ENCODE data around the gene WWC2.

WWC2 gene

DNA sequence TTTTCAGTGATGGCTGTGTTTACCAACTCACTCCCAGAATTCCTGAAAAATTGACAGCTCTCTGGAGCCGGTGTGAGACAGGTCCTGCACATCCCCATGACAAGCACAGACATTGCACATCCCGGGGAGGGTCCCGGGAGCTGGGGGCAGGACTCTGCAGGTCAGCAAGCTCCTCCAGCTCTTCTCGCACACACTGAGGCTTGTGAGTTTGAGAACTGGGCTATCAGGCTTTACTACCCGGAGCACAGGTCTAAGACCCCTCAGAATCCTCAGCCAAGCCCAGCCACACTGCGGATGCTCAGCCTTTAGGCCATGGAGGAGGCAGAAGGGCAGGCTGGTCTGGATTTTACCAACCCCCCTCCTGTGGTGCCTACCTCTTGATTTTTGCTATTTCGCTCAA is 228.8 kb downstream of the WWC2 start:
- Histone ChIP-seq H3K4me3 (ENCODE audit: low read length) (no peak overlapping the region), H3K4me1 (ENCODE audit: insufficient read depth, low read length) (no peaks in the 10 kb centered on the region), H3K27me3 (ENCODE audit: insufficient read depth, low read length) (no peaks in the 10 kb centered on the region), H3K36me3 (ENCODE audit: insufficient read depth, low read depth, low read length) (no peaks in the 10 kb centered on the region), H3K9me3 (ENCODE audit: insufficient read depth, low read depth, low read length) (peaks cover 15% of the 10 kb centered on the region), H3K27ac (ENCODE audit: low read length) (no peak overlapping the region), H3K9ac (ENCODE audit: low read depth, low read length) (no peak overlapping the region)

DNA sequence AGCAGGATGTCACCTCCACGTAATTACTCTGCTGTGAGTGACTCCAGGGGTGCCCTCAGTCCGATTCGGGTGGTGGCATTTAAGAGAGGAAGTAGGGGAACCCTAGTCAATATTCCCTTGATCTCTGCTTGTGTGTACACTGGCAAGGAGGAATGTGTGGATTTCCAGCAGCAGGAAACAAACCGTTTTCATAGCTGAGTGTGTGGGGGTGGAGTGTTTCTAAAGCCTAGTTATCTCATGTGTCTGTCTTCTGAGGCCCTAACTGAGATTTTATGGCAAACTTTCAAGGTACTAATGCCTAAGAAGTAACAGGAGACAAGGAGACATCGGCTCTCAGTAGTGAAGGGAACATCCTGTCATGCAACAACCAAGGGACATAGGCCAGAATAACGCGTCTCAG is 229.8 kb downstream of the WWC2 start:
- Histone ChIP-seq H3K27ac (ENCODE audit: low read length) (no peak overlapping the region), H3K36me3 (ENCODE audit: insufficient read depth, low read depth, low read length) (no peaks in the 10 kb centered on the region), H3K27me3 (ENCODE audit: insufficient read depth, low read length) (no peaks in the 10 kb centered on the region), H3K9me3 (ENCODE audit: insufficient read depth, low read depth, low read length) (peaks cover 15% of the 10 kb centered on the region), H3K4me3 (ENCODE audit: low read length) (no peak overlapping the region), H3K4me1 (ENCODE audit: insufficient read depth, low read length) (no peaks in the 10 kb centered on the region), H3K9ac (ENCODE audit: low read depth, low read length) (no peak overlapping the region)

DNA sequence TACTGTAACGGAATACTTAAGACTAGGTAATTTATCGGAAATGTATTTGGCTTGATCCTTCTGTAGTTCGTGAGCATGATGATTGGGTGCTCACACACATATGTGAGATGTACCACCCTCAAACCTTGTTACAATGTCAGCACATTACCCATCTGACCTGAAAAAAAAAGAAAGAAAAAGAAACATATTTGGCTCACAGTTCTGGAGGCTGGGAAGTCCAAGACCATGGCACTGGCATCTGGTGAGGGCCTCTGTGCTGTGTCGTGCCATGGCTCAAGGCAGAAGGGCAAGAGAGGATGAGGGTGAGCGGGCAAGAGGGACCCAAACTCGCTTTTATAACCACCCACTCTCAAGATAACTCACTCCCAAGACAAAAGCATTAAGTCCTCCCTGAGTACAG is 230.2 kb downstream of the WWC2 start:
- Histone ChIP-seq H3K4me3 (ENCODE audit: low read length) (no peak overlapping the region), H3K9me3 (ENCODE audit: insufficient read depth, low read depth, low read length) (peaks cover 15% of the 10 kb centered on the region), H3K27me3 (ENCODE audit: insufficient read depth, low read length) (no peaks in the 10 kb centered on the region), H3K27ac (ENCODE audit: low read length) (no peak overlapping the region), H3K36me3 (ENCODE audit: insufficient read depth, low read depth, low read length) (no peaks in the 10 kb centered on the region), H3K9ac (ENCODE audit: low read depth, low read length) (no peak overlapping the region), H3K4me1 (ENCODE audit: insufficient read depth, low read length) (no peaks in the 10 kb centered on the region)

DNA sequence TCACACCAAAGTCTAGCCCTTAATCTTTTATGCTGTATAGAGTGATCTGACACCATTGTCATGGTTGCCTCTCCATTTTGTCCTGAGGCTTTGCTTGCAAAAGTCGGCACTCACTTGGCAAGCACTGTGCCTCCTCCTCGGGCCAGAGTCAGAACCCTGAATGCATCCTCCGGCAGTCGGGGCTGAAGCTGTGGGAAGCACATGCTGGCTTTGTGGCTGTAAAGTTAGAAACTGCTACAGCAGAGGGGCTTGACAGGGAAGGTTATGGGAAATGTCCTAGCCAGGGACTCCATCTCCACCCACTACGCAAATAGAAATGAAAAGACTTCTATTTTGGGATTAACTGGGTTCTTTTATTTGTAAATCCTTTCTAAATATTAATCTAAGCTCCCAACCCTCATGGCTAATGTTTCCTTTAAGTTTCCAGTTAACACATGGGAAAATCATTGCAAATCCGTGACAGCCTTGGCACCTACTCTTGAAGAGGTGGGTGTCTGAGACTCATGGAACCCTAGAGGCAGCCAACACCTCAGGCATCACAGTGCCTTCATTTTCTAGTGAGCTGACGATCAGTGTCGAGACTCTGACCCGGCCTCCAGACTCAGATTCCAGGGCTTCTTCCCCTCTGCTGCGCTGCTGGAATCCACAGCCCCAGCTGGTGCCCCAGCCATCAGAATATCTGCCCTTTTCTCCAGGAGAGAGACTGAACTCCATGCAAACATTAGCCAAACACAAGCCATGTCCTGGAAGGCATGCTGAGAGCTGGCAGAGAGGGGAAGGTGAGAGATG is 231.1 kb downstream of the WWC2 start:
- Histone ChIP-seq H3K36me3 (ENCODE audit: insufficient read depth, low read depth, low read length) (no peaks in the 10 kb centered on the region), H3K27ac (ENCODE audit: low read length) (no peak overlapping the region), H3K4me1 (ENCODE audit: insufficient read depth, low read length) (no peaks in the 10 kb centered on the region), H3K27me3 (ENCODE audit: insufficient read depth, low read length) (no peaks in the 10 kb centered on the region), H3K4me3 (ENCODE audit: low read length) (no peak overlapping the region), H3K9ac (ENCODE audit: low read depth, low read length) (no peak overlapping the region), H3K9me3 (ENCODE audit: insufficient read depth, low read depth, low read length) (peaks cover 15% of the 10 kb centered on the region)

DNA sequence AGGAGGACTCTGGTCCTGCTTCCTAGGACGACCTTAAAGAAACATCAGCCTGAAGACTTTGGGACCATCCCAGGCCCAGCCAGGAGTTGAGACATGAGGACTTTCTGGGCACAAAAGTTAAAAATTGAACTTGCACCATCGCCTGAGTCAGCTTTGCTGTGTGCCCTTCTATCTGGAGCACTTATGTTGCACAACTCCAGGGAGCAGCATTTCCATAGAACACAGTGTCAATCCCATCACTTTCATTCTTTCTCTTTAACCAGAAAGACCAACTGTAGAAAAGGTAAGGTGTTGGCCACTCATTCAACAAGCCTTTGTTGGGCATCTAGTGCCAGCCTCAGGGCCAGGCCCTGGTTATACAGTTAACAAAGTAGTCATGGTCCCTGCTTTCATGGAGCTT is 231.8 kb downstream of the WWC2 start:
- Histone ChIP-seq H3K9me3 (ENCODE audit: insufficient read depth, low read depth, low read length) (peaks cover 10% of the 10 kb centered on the region), H3K27ac (ENCODE audit: low read length) (no peak overlapping the region), H3K36me3 (ENCODE audit: insufficient read depth, low read depth, low read length) (no peaks in the 10 kb centered on the region), H3K27me3 (ENCODE audit: insufficient read depth, low read length) (no peaks in the 10 kb centered on the region), H3K9ac (ENCODE audit: low read depth, low read length) (no peak overlapping the region), H3K4me3 (ENCODE audit: low read length) (no peak overlapping the region), H3K4me1 (ENCODE audit: insufficient read depth, low read length) (no peaks in the 10 kb centered on the region)

DNA sequence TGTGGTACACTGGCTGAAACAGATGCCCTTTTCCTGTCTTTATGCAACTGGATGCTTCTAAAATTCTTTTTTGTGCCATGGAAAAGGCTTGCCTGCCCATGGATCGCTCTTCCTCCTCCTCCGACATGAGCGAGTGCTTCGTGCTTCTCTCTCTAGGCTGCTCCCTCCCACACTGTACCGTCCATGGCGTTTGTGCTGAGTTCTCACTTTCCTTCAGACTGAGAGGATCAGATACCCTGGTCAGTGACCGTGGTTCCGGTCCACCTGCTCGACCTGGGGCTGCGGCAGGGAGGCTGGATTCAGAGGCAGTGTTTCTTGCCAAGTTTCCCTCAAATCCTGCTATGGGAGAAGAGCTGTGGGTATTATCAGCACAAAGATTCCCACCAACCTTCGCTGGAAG is 233.4 kb downstream of the WWC2 start:
- no peak overlapping the region for H3K9ac ChIP-seq (ENCODE audit: low read depth, low read length)
- no peak overlapping the region for H3K4me3 ChIP-seq (ENCODE audit: low read length)
- no peaks in the 10 kb centered on the region for H3K4me1 ChIP-seq (ENCODE audit: insufficient read depth, low read length)
- H3K36me3 ChIP-seq (ENCODE audit: insufficient read depth, low read depth, low read length) = no peaks in the 10 kb centered on the region
- H3K9me3 ChIP-seq (ENCODE audit: insufficient read depth, low read depth, low read length) = no peaks in the 10 kb centered on the region
- no peaks in the 10 kb centered on the region for H3K27me3 ChIP-seq (ENCODE audit: insufficient read depth, low read length)
- no peak overlapping the region for H3K27ac ChIP-seq (ENCODE audit: low read length)

DNA sequence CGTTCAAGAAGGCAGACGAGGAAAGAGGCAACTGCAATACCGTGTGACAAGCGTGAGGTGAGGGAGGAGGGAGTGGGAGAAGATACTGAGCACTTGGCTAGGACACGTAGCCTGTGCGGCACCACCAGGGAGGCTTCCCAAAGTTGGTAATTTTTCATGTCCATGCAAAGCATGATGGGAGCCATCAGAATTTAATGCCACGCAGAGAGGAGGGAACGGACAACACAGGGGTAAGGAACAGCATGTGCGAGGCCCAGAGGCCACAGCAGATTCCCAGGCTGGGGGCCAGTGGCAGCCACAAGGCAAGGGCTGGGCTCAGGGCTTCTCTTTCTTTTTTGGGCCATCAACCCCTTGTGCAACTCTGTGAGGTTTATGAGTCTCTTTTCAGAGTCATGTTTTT is 234.1 kb downstream of the WWC2 start:
- H3K9ac ChIP-seq (ENCODE audit: low read depth, low read length) = no peak overlapping the region
- H3K36me3 ChIP-seq (ENCODE audit: insufficient read depth, low read depth, low read length) = no peaks in the 10 kb centered on the region

DNA sequence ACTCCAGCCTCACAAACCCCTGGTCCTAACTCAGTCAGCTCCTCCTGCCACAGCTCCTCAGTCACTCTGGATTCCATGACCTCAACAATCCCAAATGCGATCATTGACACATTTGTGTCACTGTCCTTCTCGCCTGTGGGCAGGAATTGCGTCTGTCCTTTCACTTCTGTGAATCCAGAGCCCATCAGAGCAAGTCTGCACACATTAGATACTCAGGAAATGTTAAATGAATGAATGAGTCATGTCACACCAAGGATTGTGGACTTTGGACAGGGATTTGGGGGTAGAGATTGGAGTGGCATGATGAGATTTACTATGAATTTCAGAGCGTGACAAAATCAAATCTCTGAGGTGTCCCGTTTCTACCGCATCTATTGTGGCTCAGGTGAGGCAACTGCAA is 234.9 kb downstream of the WWC2 start:
- no peak overlapping the region for H3K9ac ChIP-seq (ENCODE audit: low read depth, low read length)
- H3K27ac ChIP-seq (ENCODE audit: low read length) = no peak overlapping the region
- H3K9me3 ChIP-seq (ENCODE audit: insufficient read depth, low read depth, low read length) = no peaks in the 10 kb centered on the region
- H3K27me3 ChIP-seq (ENCODE audit: insufficient read depth, low read length) = no peaks in the 10 kb centered on the region
- no peaks in the 10 kb centered on the region for H3K36me3 ChIP-seq (ENCODE audit: insufficient read depth, low read depth, low read length)
- H3K4me1 ChIP-seq (ENCODE audit: insufficient read depth, low read length) = no peaks in the 10 kb centered on the region
- H3K4me3 ChIP-seq (ENCODE audit: low read length) = no peak overlapping the region

More for the DNA sequence above, 234.1 kb downstream of the WWC2 start:
- H3K9me3 ChIP-seq (ENCODE audit: insufficient read depth, low read depth, low read length) = no peaks in the 10 kb centered on the region
- no peak overlapping the region for H3K4me3 ChIP-seq (ENCODE audit: low read length)
- no peak overlapping the region for H3K27ac ChIP-seq (ENCODE audit: low read length)
- H3K27me3 ChIP-seq (ENCODE audit: insufficient read depth, low read length) = no peaks in the 10 kb centered on the region
- H3K4me1 ChIP-seq (ENCODE audit: insufficient read depth, low read length) = no peaks in the 10 kb centered on the region

DNA sequence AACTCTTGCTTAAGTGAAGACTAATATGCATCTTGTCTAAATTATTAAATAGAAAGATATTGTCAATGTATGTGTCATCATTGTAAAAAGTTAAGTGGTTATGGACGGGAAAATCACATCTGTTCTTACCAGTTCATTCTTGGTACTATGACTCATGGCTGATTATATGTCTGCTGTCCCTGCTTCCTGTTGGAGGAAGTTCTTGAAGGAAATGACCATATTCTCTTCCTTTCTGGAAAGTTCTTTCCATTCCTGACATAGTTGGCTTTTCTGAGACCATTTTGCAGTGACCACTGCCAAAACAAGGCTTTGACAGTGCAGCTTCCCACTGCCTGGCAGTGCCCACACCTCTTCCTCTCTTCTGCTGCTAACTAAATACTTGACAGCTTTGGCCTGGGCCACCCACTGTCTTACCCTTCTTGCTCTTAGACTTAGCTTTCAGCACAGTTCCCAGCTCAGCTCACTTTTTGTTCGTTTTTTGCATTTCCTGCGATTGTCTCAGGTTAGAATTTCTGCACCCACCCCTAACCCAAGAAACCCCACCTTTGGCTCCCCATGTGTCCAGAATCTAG is 236.4 kb downstream of the WWC2 start:
- Histone ChIP-seq H3K9me3 (ENCODE audit: insufficient read depth, low read depth, low read length) (no peaks in the 10 kb centered on the region), H3K27ac (ENCODE audit: low read length) (no peak overlapping the region), H3K36me3 (ENCODE audit: insufficient read depth, low read depth, low read length) (no peaks in the 10 kb centered on the region), H3K4me3 (ENCODE audit: low read length) (no peak overlapping the region), H3K9ac (ENCODE audit: low read depth, low read length) (no peak overlapping the region), H3K27me3 (ENCODE audit: insufficient read depth, low read length) (no peaks in the 10 kb centered on the region), H3K4me1 (ENCODE audit: insufficient read depth, low read length) (no peaks in the 10 kb centered on the region)

DNA sequence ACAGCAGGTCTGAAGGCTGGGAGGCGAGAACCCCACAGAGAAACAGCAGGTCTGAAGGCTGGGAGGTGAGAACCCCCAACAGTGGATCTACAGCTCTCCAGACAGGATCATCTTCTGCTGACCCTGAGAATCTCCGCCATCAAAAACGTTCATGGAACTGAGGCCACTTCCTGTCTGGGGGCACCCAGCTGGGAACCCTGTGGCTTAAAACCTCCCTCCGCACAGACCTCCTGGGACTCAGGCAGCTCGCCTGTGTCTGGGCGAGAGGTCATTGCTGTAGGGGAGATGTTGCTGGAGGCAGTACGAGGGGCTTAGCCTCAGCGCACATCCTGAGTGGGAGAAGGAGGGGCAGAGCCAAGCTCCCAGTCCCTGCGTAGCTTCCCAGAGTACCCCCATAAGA is 238.3 kb downstream of the WWC2 start:
- H3K9ac ChIP-seq (ENCODE audit: low read depth, low read length) = no peak overlapping the region
- no peak overlapping the region for H3K4me3 ChIP-seq (ENCODE audit: low read length)
- H3K36me3 ChIP-seq (ENCODE audit: insufficient read depth, low read depth, low read length) = no peaks in the 10 kb centered on the region
- H3K27ac ChIP-seq (ENCODE audit: low read length) = no peak overlapping the region
- no peaks in the 10 kb centered on the region for H3K4me1 ChIP-seq (ENCODE audit: insufficient read depth, low read length)
- H3K27me3 ChIP-seq (ENCODE audit: insufficient read depth, low read length) = no peaks in the 10 kb centered on the region
- no peaks in the 10 kb centered on the region for H3K9me3 ChIP-seq (ENCODE audit: insufficient read depth, low read depth, low read length)

DNA sequence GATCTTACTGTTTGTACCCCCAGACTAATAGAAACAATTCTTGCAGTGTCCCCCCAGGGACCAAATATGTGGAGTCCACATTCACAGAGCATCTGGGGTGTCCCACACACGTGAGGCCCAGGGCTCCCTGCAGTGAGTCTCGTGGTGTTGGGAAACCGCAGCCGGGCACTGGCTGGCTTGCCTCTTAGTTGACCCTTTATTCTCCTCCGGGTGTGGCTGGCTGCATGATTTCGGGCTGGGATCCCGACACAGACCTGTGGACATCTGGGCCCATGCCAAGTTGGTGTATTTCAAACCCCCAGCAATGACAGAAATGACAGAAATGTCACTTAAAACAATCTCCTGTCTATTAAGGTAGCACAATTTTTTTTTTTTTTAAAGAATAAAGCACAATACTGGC is 238.8 kb downstream of the WWC2 start:
- H3K4me3 ChIP-seq (ENCODE audit: low read length) = no peak overlapping the region
- no peaks in the 10 kb centered on the region for H3K9me3 ChIP-seq (ENCODE audit: insufficient read depth, low read depth, low read length)
- H3K27me3 ChIP-seq (ENCODE audit: insufficient read depth, low read length) = no peaks in the 10 kb centered on the region
- no peak overlapping the region for H3K9ac ChIP-seq (ENCODE audit: low read depth, low read length)
- no peaks in the 10 kb centered on the region for H3K4me1 ChIP-seq (ENCODE audit: insufficient read depth, low read length)
- no peaks in the 10 kb centered on the region for H3K36me3 ChIP-seq (ENCODE audit: insufficient read depth, low read depth, low read length)
- H3K27ac ChIP-seq (ENCODE audit: low read length) = no peak overlapping the region
